GM06990 (cell line): ENCODE data around the gene CCR9.

ENCODE experiments used
- DNase-seq: peaks from one replicate; pipeline ENCODE4 v3.0.0-alpha.2; 2011; ENCODE audit not compliant: insufficient read length; ENCODE audit errors: extremely low read depth
- H3K27me3 ChIP-seq: replicated peaks from 2 replicates; pipeline ENCODE4 v1.6.0; 2011; ENCODE audit warnings: low read length; ENCODE audit not compliant: control insufficient read depth, insufficient read depth
- H3K36me3 ChIP-seq: 2 replicates; pipeline ENCODE4 v1.5.1; 2011; ENCODE audit warnings: low read length; ENCODE audit not compliant: control insufficient read depth, insufficient read depth
- H3K4me3 ChIP-seq: replicated peaks from 2 replicates; pipeline ENCODE4 v1.5.1; 2011; ENCODE audit warnings: low read depth, mild to moderate bottlenecking, control low read depth, low read length
- CTCF ChIP-seq: IDR thresholded peaks from 2 replicates; pipeline ENCODE4 v1.5.1; 2011; ENCODE audit warnings: low read length, control low read depth, mild to moderate bottlenecking, inconsistent platforms; ENCODE audit not compliant: insufficient read depth, poor library complexity, severe bottlenecking

The CCR9 gene

GRCh38 chr3:45874677-45875346 lies 11.5 kb upstream of the CCR9 start:
- Histone ChIP-seq H3K4me3 (no peak overlapping the region), H3K27me3 (peaks cover 1% of the 10 kb centered on the region; the same call in 1 of the 2 replicates), H3K36me3 (no peaks in the 10 kb centered on the region)
- TF ChIP-seq CTCF = no peak
- no peak for DNase-seq

GRCh38 chr3:45878124-45878523 lies 8.2 kb upstream of the CCR9 start:
- Histone ChIP-seq H3K36me3 (no peaks in the 10 kb centered on the region), H3K27me3 (no peaks in the 10 kb centered on the region; the same call in 1 of the 2 replicates), H3K4me3 (no peak overlapping the region)
- no peak for TF ChIP-seq CTCF
- no peak for DNase-seq

GRCh38 chr3:45880725-45881077 lies 5.6 kb upstream of the CCR9 start:
- no peak for DNase-seq
- TF ChIP-seq CTCF = no peak
- H3K4me3 ChIP-seq = no peak overlapping the region
- no peaks in the 10 kb centered on the region for H3K36me3 ChIP-seq
- H3K27me3 ChIP-seq = no peaks in the 10 kb centered on the region; the same call in 1 of the 2 replicates

- no peak overlapping the region for H3K4me3 ChIP-seq
- DNase-seq = peak; percentile 20
- no peak for TF ChIP-seq CTCF
- no peaks in the 10 kb centered on the region for H3K36me3 ChIP-seq
- H3K27me3 ChIP-seq = no peaks in the 10 kb centered on the region; the same call in 1 of the 2 replicates
These were observed 5.0 kb upstream of the CCR9 start for GRCh38 chr3:45881078-45882022.

- DNase-seq = peak; percentile 36
- TF ChIP-seq CTCF = no peak
- H3K36me3 ChIP-seq = no peaks in the 10 kb centered on the region
- no peaks in the 10 kb centered on the region; the same call in 1 of the 2 replicates for H3K27me3 ChIP-seq
- no peak overlapping the region for H3K4me3 ChIP-seq
These were observed 1.8 kb upstream of the CCR9 start for GRCh38 chr3:45884368-45885201.
